NCI-H2196 (cell line): Measurements from ENCODE around the gene DNAJA4.
A peak's percentile ranks its signal among the peaks of the same experiment; 100 is the strongest.

ENCODE experiments used
- DNase-seq: peaks from one replicate; lab custom pipeline; 2025; ENCODE audit not compliant: unreplicated experiment; lab: John Stamatoyannopoulos, UW

DNAJA4 gene

GRCh38 chr15:78276064-78276943 lies 11.9 kb downstream of the DNAJA4 start:
- DNase-seq: no peak

GRCh38 chr15:78280319-78281072 lies 16.1 kb downstream of the DNAJA4 start:
- no peak for DNase-seq

- no peak for DNase-seq
Measured at GRCh38 chr15:78282324-78282723, 18.0 kb downstream of the DNAJA4 start.

- no peak for DNase-seq
Measured at GRCh38 chr15:78284758-78285157, 20.4 kb downstream of the DNAJA4 start.

- DNase-seq: no peak
Measured at GRCh38 chr15:78290222-78290621, 25.9 kb downstream of the DNAJA4 start.

- no peak for DNase-seq
Measured at GRCh38 chr15:78291052-78291451, 26.7 kb downstream of the DNAJA4 start.

- DNase-seq: no peak
Measured at GRCh38 chr15:78291698-78292097, 27.3 kb downstream of the DNAJA4 start.

GRCh38 chr15:78292219-78292618 lies 27.9 kb downstream of the DNAJA4 start:
- no peak for DNase-seq

- DNase-seq: peak; percentile 87
Measured at GRCh38 chr15:78299101-78299930, 35.0 kb downstream of the DNAJA4 start, which contains the start of gene SKIC8. Gene SKIC8, minus strand, starts transcription at chr15:78299609. Its CDS starts 3,923 bp downstream, at chr15:78295686.

GRCh38 chr15:78301326-78301725 lies 37.0 kb downstream of the DNAJA4 start:
- DNase-seq: no peak

- no peak for DNase-seq
Measured at GRCh38 chr15:78301828-78302227, 37.5 kb downstream of the DNAJA4 start.

GRCh38 chr15:78302579-78303312 lies 38.4 kb downstream of the DNAJA4 start:
- no peak for DNase-seq

- DNase-seq: no peak
Measured at GRCh38 chr15:78304216-78305066, 40.1 kb downstream of the DNAJA4 start.

GRCh38 chr15:78306176-78306774 lies 41.9 kb downstream of the DNAJA4 start:
- DNase-seq: no peak

GRCh38 chr15:78307976-78308375 lies 43.6 kb downstream of the DNAJA4 start:
- DNase-seq: no peak

- peak; percentile 60 for DNase-seq
Measured at GRCh38 chr15:78308422-78309032, 44.2 kb downstream of the DNAJA4 start.

GRCh38 chr15:78311292-78311691 lies 46.9 kb downstream of the DNAJA4 start:
- DNase-seq: no peak

GRCh38 chr15:78312536-78312935 lies 48.2 kb downstream of the DNAJA4 start:
- DNase-seq: no peak

GRCh38 chr15:78312957-78313356 lies 48.6 kb downstream of the DNAJA4 start:
- no peak for DNase-seq
